Measurements from ENCODE around the gene NGLY1. TPM values are rescaled to one million over a fixed set of nuclear protein-coding genes. Genes with fewer than 3 reads are reported as not detected.

NGLY1 gene
- total RNA-seq, 1 donor from 2014 or later, result 31.7 TPM

DNA sequence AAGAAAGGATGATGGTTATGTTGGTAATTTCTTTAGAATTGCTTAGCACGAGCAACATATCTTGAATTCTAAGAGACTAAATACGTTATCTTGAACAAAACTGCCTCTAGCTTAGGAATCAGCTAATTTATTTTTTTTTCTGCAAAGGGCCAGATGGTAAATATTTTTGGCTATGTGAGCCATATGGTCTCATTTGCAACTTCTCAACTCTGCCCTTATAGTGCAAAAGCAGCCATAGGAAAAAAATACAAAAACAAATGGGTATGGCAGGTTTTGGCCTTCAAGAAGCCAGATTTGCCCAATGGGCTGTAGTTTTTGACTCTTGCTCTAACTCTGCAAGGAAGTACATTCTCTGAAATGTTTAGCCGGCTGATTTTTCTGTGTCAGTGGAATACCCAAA lies 18.5 kb upstream of the NGLY1 start:
- H3K4me3 ChIP-seq, result no peak overlapping the region
- H3K9me3 ChIP-seq, result no peaks in the 10 kb centered on the region
- no peak for TF ChIP-seq POLR2A (IDR thresholded peaks at IDR 0.05)
- TF ChIP-seq, protein P1, sequence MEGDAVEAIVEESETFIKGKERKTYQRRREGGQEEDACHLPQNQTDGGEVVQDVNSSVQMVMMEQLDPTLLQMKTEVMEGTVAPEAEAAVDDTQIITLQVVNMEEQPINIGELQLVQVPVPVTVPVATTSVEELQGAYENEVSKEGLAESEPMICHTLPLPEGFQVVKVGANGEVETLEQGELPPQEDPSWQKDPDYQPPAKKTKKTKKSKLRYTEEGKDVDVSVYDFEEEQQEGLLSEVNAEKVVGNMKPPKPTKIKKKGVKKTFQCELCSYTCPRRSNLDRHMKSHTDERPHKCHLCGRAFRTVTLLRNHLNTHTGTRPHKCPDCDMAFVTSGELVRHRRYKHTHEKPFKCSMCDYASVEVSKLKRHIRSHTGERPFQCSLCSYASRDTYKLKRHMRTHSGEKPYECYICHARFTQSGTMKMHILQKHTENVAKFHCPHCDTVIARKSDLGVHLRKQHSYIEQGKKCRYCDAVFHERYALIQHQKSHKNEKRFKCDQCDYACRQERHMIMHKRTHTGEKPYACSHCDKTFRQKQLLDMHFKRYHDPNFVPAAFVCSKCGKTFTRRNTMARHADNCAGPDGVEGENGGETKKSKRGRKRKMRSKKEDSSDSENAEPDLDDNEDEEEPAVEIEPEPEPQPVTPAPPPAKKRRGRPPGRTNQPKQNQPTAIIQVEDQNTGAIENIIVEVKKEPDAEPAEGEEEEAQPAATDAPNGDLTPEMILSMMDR (IDR thresholded peaks at IDR 0.05), result no peak
- TF ChIP-seq POLR2AphosphoS5 (IDR thresholded peaks at IDR 0.05; ENCODE audit: insufficient read depth in 1 of 2, low read depth in 1 of 2), result no peak
- H3K27me3 ChIP-seq, result no peaks in the 10 kb centered on the region
- no peaks in the 10 kb centered on the region for H3K36me3 ChIP-seq
- no peaks in the 10 kb centered on the region for H3K4me1 ChIP-seq
- intact Hi-C loops (cut with DNase I), result no loop called here
- DNase-seq (ENCODE audit: extremely low spot score in 2 of 2), result no peak
- H3K27ac ChIP-seq, result no peak overlapping the region

DNA sequence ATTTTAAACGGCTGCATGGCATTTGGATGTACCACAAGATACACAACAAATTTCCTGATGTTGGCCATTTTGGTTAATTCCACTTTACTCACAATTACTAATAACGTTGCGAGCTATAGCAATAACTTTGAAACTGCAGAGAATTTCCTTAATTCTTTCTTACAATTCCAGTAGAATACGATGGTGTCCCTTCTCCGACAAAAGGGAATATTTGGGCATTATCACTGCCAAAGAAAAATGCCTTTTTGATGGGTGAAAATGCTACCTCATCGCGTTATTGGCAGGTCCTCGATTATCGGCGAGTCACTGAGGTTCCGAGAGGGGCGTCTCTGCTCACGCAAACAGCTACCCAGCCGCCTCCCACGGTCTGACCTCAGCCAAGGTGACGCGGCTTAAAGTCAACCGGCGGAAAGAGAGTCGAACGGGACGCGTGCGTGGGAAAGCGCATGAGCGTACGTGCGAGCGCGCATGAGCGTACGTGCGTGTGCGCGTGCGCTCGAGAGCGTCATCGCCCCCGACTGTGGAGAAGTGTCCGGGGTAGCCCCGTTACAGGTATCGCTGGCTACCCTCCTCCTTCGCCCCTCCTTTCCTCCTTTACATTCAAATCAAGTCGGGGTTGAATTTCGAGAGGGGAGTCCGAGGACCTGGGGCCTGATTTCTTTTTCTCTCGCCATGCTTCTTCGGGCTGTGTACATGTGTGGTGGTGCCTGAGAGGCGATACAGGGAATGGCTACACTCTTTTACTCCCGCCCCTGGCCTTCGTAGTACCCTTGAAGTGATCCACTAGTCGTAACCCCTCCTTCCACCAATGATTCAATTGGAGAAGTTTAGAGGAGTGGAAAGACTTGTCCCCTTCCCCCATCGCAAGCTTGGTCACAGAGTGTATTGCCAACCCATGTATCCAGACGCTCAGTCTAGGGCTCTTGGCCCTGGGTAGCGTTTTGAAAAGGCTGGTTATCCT lies 6.6 kb upstream of the NGLY1 start, which contains the start of gene OXSM:
OXSM (plus strand) TSS at position 495 of the 961 bp plus-strand sequence. CDS start 931 bp downstream, outside the sequence.
- intact Hi-C loops (cut with DNase I), result loop anchor here (10.0 kb wide), 1 partner anchor 125 kb away; the partner anchor contains the start of gene TOP2B
- H3K4me1 ChIP-seq, result peaks cover 30% of the 10 kb centered on the region
- H3K36me3 ChIP-seq, result no peaks in the 10 kb centered on the region
- H3K27ac ChIP-seq, result peak within 1 kb of the TSS; percentile 81
- TF ChIP-seq, protein P1 (IDR thresholded peaks at IDR 0.05), result no peak
- TF ChIP-seq POLR2A (IDR thresholded peaks at IDR 0.05) (no peak), POLR2AphosphoS5 (IDR thresholded peaks at IDR 0.05; ENCODE audit: insufficient read depth in 1 of 2, low read depth in 1 of 2) (peak; percentile 87 to 88)
- peak in 1 of 2 donors; percentile 89 for DNase-seq (ENCODE audit: extremely low spot score in 2 of 2)
- H3K27me3 ChIP-seq, result no peaks in the 10 kb centered on the region
- H3K9me3 ChIP-seq, result no peaks in the 10 kb centered on the region
- peak within 1 kb of the TSS; percentile 61 to 66 for H3K4me3 ChIP-seq

DNA sequence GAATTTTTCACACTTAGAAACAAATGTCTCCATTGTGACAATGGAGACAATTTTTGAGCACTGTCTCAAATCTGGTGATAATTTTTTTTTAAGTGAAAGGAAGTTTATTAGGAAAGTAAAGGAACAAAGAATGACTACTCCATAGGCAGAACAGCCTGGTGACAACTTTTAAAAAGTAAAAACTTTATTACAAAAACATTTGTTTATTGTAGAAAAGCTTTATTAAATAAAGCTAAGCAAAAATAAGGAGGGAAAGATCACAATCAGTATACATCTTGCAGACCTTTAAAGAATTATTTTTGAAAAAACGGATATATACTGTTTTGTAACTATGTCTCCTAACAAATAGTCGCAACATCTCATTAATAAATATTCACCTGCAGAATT lies 6.0 kb upstream of the NGLY1 start:
- H3K9me3 ChIP-seq, result no peaks in the 10 kb centered on the region

DNA sequence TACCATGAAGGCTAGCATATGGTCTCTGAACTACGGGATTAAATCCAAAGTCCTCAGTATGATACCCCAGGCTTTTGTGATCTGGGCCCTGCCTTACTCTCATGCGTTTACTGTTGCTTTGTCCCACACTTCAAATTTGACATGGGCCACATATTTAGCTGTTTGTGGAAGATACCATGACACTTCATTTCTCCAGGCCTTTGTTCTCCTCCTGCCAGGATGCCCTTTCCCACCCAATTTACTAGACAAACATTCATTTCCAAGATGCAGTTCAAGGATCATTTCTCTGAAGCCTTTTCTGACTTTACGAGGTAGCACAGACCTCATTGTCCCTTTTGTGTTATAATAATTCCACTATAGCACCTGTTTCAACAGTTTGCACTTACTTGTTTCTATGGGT lies 4.4 kb upstream of the NGLY1 start:
- H3K36me3 ChIP-seq, result no peaks in the 10 kb centered on the region
- intact Hi-C loops (cut with DNase I), result loop anchor here (10.0 kb wide), 1 partner anchor 123 kb away; the partner anchor contains the start of gene TOP2B
- no peak overlapping the region for H3K27ac ChIP-seq
- TF ChIP-seq, protein P1 (IDR thresholded peaks at IDR 0.05), result no peak
- TF ChIP-seq POLR2AphosphoS5 (IDR thresholded peaks at IDR 0.05; ENCODE audit: insufficient read depth in 1 of 2, low read depth in 1 of 2), result no peak
- TF ChIP-seq POLR2A (IDR thresholded peaks at IDR 0.05), result no peak
- no peak for DNase-seq (ENCODE audit: extremely low spot score in 2 of 2)
- H3K4me3 ChIP-seq, result no peak overlapping the region
- H3K4me1 ChIP-seq, result peaks cover 30% of the 10 kb centered on the region
- H3K27me3 ChIP-seq, result no peaks in the 10 kb centered on the region
- no peaks in the 10 kb centered on the region for H3K9me3 ChIP-seq

More for the DNA sequence above, 6.0 kb upstream of the NGLY1 start:
- TF ChIP-seq POLR2AphosphoS5 (IDR thresholded peaks at IDR 0.05; ENCODE audit: insufficient read depth in 1 of 2, low read depth in 1 of 2), result no peak
- TF ChIP-seq, protein P1 (IDR thresholded peaks at IDR 0.05), result no peak
- H3K36me3 ChIP-seq, result no peaks in the 10 kb centered on the region
- H3K27ac ChIP-seq, result peak overlapping the region; percentile 81
- no peak for DNase-seq (ENCODE audit: extremely low spot score in 2 of 2)
- peaks cover 30% of the 10 kb centered on the region for H3K4me1 ChIP-seq
- H3K27me3 ChIP-seq, result no peaks in the 10 kb centered on the region
- intact Hi-C loops (cut with DNase I), result loop anchor here (10.0 kb wide), 1 partner anchor 124 kb away; the partner anchor contains the start of gene TOP2B
- H3K4me3 ChIP-seq, result peak overlapping the region; percentile 61 to 66
